HG03442 (cell line): ENCODE measurements around the gene VWC2L.
A peak's percentile ranks its signal among the peaks of the same experiment; 100 is the strongest.

Experiments used
- ATAC-seq: cut with Tn5 transposase; IDR thresholded peaks from one replicate; pipeline ENCODE4 v1.9.1; 2021; ENCODE audit warnings: mild to moderate bottlenecking, moderate library complexity; ENCODE audit not compliant: unreplicated experiment

Gene VWC2L

DNA sequence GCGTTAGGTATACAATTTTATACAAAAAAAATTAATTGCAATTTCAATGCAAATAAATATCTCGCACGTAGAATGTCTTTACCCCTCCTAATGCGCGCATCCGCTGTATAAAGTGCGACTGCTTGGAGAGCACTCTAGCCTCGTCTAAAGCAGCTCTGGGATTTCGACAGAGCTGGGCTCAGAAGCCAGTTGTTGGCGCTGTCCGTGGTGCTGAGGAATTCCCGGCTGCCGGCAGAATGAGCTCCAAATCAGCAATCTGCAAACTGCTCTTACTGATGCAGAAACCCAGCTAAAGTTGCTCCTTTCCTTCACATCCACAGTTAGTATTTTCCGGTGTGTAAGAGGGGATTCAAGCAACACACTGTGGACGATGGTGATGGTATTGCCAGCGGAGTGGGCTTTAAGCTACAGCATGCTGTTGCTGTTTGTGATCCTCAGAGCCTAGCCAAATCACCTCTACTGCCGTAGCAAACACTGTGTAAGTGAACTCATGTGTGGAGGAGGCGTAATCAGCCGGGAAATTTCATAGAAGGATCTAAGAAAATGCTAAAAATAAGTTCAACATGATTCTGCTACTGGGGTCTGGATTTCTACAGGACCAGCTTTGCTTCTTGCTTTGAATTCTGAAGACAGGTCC is at the start of gene VWC2L:
VWC2L (plus strand) TSS at position 137 of the 637 bp plus-strand sequence. CDS start 3,140 bp downstream, outside the sequence.
- ATAC-seq: peak; percentile 46

DNA sequence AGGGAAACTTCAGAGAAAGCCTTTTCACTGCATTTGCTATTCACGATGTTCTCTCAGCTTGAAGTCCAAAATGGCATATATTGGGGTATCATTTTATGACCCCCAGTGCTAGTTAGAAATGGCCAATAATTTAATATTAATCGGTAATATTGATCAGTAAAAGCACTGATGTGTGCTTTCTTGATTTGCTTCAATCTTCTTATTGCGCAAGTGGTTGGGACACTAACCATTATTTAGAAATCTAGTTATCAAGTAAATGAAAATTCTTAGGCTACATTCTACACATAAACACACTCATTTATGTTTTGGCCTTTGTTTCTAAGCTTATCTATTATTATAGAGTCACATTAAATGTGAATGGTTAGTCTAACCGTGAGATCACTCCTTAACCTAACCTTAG is 49.7 kb upstream of the VWC2L start:
- ATAC-seq: no peak

DNA sequence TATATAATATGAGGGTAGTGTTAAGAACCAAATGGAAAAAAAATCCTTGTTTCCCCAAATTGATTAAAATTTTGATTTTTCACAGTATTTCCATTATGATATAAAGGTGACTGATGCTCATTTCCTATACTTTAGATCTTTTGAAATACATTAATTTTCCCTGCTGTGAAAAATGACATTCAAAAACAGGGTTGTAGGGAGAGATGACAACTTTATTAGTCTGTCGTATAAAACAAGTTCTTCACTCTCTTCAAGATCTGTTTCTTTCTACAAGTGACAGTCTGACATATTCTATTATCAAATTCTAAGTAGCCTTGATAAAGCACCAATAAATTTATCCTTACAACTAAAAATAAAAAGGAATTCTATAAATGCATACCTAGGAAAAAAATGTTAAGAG is 45.3 kb upstream of the VWC2L start:
- no peak for ATAC-seq

DNA sequence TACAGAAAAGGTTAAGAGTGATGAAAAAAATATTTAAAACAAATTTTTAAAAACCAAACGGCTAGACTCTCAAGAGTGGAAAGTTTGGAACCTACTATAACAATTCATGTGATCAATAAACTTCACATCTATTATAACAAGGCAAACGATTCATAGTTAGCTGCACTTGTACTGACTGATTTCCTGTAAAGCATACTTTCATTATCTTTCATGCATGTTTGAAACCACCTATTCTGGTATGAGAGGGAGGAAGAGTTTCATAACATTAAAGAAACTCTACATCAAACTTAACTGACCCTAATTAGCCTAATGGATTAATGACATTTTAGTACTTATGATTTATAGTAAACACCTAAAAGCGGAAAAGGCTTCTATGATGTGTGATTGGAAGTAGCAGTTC is 43.7 kb upstream of the VWC2L start:
- no peak for ATAC-seq

DNA sequence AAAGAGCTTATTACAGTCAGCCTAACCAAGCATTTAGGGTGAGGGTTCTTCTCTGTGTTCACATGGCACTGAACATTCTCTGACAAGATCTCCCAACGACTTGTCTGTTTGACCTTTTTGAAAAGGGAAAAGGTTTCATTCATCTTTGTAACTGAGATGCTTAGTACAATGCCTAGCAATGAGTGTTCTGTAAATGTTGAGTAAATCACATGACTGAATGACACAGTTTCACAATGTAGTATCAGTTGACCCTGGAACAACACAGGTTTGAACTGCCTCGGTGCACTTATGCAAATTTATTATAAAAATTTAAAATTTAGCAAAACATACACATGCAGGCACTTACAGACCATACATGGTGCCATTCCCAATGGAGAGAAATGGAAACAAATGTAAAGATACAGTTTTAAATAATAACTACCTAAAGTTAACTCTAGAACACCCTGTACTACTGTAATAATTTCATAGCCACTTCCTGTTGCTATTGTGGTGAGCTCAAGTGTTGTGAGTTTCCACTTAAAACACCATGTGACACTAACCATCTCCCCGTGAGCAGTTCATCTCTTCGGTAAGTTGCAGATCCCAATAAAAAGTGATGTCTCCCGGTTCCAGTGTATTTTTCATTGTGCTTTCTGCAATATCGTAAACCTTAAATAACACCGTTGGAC is 34.1 kb upstream of the VWC2L start:
- ATAC-seq: no peak

DNA sequence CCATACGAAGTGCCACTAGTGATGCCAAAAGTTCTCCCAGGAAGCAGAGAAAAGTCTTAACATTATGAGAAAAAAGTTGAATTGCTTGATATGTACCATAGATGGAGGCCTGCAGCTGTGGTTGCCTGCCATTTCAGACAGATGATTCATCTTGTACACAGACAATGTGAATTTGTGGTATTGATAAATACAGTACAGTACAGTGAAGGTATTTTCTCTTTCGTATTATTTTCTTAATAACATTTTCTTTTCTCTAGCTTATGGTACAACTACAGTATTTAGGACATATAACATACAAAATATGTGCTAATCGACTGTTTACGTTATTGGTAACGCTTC is 33.6 kb upstream of the VWC2L start:
- no peak for ATAC-seq

DNA sequence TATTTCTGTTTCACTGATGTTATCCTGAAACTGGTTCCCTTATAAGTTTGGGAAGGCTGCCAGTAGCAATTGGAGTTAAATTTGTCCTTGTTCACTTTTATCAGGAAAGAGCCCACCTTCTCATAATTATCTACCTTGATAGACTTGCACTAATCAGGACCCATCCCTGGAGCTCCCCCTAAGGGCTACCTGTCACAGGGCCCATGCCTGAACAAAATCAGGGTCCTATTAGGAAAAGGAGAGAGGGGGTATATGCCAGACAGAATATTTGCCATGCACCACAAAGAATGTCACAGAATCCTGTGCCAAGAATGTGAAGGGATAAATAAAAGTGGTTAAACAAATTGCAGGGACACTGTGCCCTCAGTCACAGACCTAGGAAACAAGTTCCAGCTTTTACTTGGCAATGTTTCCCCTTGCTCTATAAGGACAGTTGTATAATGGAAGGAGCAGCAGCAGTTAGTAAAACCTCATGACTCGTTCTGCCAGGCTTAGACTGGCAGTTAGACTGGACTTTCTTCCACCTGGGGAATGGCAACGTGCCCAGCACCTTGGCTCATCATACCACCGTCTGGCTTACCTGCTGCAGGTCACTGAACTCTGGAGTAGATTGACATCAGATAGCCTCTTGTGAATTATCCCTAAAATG is 32.3 kb upstream of the VWC2L start:
- no peak for ATAC-seq

DNA sequence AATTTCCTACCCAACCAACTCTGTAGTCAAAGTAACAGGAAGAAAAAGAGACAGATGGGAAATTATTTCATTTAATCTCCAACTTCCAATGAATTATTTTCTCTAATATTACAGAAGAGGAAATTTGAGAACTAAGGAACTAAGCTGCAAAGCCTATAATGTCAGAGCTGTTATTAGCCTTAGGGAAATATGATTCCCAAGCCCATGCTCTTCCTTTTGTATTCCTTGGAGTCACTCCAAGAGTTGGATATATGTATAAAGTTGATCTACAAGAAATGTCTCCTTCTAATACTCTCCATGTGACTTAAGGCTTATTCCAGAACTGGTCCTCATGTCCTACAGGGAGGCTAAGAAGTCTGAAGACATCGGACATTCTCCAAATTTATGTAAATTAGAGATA is 31.6 kb upstream of the VWC2L start:
- no peak for ATAC-seq

DNA sequence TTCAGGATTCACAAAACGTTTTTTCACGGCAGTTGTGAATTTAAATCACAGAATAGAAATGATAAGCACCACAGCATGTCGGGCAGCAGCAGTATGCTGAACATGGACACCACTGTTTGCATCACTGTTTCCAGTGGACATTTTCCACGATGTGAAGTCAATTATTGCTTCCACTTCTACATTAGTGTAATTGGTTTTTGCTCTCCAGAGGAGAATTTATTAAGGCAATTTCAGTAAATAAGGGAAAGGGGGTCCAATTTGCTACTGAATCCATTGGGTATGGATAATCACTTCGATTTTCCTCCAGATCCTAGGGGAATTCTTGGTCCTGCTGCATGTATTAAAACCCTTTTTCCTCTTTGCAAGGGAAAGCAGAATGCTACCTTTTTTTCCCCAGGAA is 30.2 kb upstream of the VWC2L start:
- no peak for ATAC-seq

DNA sequence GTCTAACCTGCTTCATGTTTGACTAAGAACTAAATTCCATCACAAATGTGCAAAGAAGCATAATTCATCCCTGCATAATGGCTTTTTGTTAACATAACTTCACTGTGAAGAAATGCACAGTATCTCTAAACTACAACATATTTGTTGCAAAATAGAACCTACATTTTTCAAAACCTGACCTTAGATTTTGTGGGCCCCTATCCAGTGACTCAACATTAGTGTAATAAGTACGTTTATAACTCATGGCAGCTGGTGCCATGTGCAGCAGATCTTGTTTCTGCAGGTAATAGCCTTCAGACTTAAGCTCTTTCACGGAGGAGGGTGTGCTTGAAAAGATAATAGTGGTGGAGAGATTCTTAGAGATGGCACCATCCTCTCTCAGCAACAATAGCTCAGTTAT is 28.6 kb upstream of the VWC2L start:
- ATAC-seq: no peak

DNA sequence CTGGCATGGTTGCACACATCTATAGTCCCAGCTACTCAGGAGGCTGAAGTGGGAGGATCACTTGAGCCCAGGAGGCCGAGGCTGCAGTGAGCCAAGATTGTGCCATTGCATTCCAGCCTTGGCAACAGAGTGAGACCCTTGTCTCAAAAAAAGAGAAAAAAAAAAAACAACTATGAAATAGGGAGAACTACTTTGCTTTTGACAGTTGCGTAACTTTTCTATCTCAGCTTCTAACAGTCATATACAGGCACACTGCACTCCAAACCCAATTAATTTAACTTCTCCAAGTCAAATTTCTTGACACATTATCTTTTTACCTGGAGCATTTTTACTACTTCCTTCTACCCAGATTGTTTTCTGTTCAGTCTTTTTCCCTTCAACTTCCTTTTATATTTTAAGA is 24.1 kb upstream of the VWC2L start:
- no peak for ATAC-seq

DNA sequence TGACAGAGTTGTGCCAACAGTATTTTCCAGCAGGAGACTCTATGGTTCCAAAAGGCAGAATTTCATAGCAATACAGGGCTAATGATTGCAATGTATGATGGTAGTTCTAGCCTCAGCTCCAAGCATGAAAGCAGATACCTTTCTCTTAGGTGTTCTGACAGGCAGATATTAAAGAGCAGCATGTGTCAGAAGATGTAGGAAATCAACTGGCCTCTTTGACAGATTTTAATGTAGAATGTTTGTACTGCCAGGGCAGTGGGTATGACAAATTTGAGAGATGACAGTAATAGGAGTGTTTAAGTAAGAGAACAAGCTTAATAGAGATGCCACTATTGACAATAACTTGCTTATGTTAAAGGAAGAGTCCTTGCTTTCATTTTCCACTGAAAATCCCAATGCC is 21.5 kb upstream of the VWC2L start:
- ATAC-seq: no peak

DNA sequence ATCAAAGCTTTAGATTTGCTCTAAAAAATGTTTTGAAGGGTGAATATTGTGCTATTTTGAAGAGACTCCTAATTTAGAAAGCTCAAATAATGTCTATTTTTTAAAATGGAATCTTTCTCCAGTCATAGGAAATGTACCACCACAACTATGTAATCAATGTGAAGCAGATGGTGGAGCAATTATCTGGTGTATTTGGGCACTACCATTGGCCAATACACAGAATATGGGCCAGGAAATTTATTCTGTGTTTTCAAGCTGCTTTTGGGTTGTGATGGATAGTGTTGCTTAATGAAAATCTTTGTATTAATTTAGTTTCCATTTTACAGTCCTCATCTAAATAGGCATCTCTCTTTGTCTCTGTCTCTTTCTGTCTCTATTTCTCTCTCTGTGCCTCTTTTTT is 17.1 kb upstream of the VWC2L start:
- no peak for ATAC-seq

DNA sequence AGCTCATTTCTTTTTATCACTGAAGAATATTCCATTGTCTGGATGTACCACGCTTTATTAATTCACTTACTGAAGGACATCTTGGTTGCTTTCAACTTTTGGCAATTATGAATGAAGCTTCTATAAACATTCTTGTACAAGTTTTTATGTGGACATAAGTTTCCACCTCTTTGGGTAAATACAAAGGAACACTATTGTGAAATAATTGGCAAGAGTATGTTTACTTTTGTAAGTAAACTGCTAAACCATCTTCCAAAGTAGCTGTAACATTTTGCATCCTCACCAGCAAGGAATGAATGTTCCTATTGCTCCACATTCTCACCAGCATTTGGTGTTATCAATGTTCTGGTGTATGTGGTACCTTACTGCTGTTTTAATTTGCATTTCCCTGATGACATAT is 15.8 kb upstream of the VWC2L start:
- no peak for ATAC-seq

DNA sequence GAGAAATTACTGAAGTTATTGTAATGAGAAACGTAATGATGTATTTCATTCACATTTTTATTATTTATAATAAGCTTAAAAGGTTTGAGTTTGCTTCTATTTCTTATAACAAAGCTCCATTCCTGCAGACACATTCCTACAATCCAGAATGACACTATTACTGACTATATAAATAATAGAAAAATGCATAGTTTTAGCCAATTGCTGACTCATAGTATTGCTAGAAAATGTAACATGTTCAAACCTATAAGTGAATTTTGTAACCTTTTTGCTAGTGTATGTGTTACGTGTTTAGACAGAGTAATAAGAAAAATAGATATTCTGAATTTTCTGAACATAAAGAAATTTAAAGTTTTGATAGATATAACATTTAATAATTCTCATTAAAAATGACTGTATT is 9.3 kb upstream of the VWC2L start:
- ATAC-seq: no peak

DNA sequence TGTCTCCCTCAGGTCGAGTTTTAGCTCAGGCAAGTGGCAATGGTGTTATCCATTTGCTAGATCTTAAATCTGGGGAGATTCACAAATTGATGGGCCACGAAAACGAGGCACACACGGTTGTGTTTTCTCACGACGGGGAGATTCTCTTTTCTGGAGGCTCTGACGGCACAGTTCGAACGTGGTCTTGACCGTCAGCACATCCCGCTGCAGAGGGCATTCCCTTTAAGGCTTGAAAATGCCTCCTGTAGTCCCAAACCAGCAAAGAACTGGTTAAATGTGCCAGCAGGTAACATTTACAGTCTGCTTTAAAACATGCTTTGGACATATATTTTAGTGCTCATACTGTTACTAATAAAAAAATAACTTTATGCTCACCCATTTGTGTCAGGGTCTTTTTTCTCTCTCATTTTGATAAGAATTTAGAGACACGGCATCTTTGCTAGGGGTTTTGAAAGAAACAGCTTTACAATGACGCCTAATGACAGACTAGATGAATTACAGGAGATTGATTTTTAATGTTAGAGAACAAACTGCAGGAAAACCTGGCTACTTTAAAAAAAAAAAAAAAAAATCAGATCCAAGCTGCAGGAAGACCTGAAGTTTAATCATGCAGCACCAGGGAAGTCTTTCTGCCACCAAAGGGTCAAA is 602 bp upstream of the VWC2L start:
- ATAC-seq: no peak

DNA sequence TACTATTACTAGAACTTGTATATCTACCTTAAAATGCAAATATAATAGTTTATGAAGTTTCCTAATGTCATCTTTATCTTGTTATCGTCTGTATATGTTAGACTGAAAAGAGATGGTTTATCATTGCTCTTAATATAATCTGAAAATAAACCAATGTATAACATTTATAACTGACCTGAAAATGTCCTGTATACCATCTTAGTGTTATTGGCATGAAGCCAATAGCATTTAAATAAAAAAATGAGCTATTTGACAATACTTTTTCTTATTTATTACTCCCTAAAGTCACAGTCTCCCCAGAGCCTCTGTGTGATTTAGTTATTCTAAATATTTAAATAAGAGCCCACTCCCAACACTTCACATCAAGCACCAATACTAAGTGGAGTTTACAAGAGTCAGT is 1.8 kb downstream of the VWC2L start:
- ATAC-seq: no peak

DNA sequence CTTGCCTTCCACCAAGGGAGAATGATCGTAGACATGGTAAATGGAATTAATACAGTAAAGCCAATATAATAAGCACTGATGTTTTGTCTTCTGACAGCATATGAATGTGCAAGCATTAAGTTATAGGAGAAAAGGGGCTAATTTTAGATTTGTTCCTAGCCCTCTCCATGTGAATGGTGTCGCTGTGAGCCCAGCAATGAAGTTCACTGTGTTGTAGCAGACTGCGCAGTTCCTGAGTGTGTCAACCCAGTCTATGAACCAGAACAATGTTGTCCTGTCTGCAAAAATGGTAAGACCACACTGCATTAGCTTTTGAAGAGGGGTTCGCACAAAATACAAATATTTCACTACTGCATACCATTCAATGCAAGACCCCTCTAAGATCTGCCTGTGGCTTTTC is 25.6 kb downstream of the VWC2L start:
- no peak for ATAC-seq

DNA sequence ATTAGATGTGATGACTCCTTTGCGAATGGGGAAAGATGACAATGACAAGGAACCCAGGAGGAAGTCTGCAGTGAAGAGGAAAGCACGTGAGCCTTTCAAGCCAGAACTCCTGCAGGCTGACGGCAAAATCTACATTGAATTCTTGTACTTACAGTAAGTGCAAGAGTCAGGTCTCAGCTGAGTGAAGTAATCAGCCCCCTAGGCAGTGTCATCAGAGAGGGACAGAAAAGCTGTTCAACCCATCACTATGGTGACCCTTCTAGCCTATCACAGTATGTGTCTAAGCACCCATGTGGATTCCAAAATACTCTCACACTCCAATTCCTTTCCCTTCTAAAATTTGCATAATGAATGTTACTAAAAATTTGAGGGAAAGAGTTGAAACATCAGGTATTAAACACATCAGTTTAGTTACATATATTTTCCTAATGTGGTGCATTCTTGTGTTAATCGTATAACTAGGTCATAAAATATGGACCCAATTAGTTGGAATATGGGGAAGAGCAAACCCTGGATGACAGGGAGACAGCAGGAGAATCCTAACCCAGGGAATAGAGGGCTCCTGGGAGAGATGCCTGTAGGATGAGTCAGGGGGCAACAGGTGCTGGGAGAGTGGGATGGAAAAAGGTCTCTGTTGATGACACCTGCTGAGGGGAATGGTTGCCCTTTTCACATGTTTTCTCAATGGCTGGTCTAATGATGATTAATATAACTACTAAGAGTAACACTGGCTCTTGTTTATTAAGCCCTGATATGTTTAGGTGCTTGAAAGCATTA is 39.5 kb downstream of the VWC2L start:
- ATAC-seq: no peak

DNA sequence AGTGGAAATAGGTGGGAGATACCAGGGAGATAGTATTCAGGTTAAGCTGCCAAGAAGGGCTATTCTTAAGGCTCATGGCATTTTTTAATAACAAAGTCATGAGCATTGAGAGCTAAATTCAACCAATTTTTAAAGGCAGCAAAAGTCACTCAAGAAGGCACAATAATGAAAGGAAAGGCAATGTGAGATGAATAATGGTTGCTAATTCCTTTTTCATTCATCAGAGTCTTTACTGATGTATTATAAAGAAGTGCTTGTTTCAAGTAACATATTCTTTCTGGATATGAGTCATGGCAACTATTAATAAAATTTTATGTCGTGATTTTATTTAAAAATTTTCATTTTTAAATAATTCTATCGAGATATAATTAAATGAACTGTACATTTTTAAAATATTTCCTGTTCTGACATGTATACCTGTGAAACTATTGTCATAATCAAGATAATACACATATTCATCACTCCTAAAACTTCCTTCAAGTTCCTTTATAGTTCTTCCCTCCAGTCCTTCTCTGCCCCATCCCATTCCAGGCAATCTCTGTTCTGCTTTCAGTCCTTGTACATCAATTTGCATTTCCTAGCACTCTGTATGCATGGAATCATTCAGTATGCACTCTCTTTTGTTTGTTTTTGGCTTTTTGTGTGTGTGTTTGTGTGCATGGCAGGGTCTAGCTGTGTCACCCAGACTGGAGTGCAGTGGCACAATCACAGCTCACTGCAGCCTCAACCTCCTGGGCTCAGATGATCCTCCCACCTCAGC is 40.8 kb downstream of the VWC2L start:
- no peak for ATAC-seq
